HG02623 (cell line): ENCODE measurements around the gene NKIRAS2.
A peak's percentile ranks its signal among the peaks of the same experiment; 100 is the strongest.
"Not testable (repeated sequence)": the region's sequence is repeated elsewhere in the genome, so short reads cannot be mapped to it uniquely, and the experiment has no call there.

ENCODE experiments used
- ATAC-seq: cut with Tn5 transposase; IDR thresholded peaks from one replicate; pipeline ENCODE4 v1.9.1; 2021; ENCODE audit warnings: moderate library complexity; ENCODE audit not compliant: unreplicated experiment

NKIRAS2 gene

DNA sequence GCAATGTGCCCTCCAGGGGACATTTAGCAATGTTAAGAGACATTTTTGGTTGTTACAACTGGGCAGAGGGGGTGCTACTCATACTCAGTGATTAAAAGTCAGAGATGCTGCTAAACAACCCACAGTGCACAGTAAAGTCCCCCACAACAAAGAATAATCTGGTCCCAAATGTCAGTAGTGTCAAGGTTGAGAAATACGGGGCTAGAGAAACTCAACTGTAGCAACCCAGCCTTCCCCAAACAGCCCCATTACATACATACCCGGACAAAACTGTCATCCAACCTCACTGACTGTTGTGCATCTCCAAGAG, 23.1 kb upstream of the NKIRAS2 start:
- no peak for ATAC-seq

DNA sequence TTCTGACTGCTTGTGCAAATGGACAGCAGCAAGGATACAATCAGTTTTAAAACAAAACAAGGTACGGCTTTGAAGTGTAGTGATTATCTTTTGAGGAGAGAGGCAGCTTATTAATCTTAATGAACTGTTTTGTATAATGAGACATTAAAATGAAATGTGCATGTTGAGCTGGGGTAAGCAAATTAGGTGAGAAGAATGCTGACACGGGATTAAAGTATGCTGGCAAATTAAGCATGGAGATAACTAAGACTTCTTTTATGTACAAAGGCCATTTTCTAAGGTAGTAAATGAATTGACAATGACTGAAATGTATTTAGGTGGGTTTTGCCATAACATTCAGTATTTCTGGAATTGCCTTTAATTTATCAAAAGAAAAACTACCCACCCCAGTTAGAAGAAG, 21.4 kb upstream of the NKIRAS2 start:
- no peak for ATAC-seq

DNA sequence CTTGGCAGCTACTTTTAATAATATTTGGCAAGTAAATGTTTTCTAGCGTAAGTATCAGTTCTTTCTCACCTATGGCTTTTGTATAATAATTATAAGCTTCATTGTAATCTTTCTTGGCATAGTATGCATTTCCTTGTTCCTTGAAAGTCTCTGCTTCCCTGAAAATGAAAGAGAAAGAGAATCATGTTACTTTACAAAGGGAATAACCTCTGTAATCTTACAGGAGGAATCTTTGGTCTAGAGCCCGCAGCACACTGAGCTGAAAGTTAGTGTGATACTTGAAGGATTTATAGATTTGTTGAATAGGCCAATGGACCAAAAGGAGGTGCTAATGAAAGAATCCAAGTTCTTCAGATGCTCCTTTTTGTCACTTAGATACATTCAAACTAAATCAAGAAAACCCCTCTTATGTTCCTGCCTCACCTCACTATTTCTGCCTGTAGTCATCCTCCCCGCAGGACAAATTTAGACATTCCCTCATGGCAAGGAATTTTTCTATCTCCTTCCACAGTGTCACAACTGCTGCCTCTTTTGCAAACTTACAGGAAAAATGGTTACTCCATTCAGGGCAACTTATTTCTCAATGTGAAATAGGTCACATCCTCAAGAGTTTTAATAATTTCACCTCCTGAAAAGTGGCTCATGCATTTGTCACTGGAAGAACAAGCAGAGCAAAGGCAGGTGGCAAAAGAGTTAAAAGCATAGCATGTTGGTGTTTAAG, 19.3 kb upstream of the NKIRAS2 start:
- ATAC-seq = no peak

DNA sequence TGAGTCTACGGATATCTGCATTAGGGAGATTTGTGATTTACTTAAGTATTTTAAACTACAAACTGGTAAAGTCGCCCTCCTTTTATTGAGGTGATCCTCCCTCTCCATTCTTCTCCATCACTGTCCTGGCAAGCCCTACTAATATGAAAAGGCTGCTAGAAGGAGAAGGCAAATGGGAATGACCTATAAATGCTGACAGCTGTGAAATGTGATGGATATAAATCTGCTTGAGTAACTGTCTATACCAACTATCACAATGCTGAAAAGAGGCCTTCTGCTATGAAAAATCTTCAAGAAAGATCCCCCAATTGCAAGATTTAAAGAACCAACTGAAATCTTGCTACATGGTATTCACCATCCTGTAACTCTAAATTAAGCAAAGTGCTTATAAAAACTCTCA, 18.2 kb upstream of the NKIRAS2 start:
- ATAC-seq = no peak

DNA sequence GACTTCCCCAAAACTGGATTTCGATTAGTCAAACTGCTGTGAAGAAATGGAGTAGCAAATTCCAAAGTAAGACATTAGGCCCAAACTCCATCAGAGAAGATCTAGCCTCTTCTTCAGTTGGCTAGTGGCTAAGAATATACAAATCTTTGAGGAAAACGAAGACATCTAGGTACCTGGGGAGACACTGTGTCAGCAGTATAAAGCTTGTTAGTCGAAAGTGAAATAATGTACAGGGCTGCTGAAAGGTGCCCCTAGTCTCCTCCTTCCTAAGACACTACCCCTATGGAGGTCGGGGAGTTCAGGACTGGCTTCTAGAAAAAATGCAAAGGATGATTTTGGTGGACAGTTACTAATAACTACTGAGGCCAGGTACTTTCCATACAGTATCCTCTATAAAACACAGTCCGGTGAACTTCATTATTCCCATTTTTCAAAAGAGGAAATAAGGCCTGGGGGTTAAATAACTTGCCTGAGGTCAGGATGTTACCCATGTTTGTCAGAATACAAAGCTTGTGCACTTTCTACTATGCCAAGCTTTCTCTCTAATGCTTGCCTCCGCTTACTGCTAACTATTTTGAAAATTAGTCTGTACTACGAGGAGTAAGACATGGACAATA, 17.6 kb upstream of the NKIRAS2 start:
- no peak for ATAC-seq

DNA sequence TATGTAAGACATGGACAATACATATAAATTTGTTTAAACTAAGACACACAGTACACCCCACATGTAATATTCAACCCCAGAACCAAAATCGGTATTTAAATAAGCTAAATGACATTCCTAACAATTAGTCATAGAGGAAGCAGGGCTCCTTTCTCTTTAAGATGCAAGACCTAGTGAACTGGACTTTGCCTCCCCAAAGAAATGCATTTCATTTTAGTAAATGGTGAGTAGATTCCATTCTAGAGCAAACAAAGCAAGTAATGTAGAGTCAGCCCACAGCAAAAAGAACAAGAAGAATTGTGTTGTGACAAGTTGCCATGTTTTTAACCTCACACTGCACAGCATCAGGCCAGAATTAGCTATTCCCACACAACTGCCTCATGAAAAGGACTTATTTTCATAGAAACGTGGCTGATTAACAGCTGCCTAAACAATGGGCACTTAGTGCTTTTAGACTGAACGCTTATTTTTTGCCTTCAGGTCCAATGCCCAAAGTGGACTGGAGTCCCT, 17.0 kb upstream of the NKIRAS2 start:
- no peak for ATAC-seq

DNA sequence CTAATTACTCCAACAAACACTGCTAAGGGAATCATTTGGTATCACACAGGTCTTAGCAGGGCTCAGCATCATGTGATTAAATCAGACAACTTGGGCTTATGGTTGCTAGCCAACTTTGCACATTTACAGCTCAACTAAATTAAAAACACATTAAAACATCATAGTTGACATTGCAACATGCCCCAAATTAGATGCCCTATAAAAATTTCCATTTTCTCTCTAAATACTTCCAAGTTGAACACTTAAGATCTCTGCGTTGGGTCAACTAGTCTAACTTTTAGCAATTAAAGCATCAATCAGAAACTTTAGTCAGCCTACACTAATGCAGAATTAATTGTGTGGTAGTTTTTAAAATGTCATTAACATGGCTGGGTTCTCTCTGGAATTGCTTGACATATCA, 14.7 kb upstream of the NKIRAS2 start:
- no peak for ATAC-seq

DNA sequence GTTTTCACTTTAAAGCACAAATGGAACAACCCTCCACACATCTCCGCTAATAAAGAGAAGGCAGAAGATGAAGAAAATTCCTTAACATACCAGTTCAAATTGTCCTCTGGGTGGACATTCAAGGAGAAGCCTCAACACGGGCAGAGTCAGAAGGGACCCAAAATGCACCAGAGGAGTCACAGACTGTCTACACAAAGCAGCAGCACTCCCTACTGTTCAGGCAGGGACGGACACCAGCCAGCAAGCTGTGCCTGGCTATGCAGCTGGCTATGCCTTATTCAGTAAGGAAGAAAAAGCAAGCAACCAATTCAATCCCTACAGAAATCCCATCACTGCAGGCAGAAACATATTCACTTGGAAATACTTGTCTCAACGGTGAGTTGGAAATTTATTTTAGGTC, 10.7 kb upstream of the NKIRAS2 start:
- ATAC-seq = no peak

DNA sequence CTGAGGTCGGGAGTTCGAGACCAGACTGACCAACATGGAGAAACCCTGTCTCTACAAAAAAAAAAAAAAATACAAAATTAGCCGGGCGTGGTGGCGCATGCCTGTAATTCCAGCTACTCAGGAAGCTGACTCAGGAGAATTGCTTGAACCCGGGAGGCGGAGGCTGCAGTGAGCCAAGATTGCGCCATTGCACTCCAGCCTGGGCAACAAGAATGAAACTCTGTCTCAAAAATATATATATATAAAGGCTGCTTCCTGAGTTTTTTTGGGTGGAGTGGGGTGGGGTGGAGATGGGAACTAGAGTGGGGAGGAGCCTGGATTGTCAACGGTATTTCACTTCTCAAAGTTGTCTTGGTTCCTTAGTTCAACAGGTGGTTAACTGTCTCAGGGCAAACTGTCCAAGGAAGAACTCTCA, 9.6 kb upstream of the NKIRAS2 start:
- ATAC-seq = not testable (repeated sequence)

DNA sequence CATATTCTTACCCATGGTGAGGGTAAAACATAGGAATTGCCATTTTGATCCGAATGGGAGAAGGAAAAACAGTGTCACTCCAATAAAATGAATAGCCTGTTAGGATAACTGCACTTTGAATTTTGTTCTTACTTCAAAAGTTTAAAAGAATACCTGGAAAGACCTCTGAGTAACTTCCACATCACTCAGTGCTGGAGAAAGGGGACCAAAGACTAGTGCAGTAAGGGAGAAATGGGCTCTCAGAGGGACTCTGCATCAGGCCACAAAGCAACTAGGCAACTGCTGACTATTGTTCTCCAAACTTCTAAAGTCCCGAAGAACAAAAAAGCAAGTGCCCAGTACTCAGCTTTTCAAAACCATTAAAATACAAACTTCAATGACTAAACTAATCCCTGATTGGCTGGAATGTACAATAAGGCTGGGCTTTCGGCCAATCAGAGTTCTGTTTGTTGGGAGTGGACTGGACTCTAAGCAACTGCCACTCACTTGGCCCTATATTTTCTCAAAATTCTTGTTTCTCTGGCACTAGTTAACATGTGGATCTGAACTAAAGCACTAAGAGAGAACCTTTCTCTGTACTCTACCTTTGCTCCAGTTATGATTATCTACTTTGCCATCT, 8.9 kb upstream of the NKIRAS2 start:
- ATAC-seq = no peak

DNA sequence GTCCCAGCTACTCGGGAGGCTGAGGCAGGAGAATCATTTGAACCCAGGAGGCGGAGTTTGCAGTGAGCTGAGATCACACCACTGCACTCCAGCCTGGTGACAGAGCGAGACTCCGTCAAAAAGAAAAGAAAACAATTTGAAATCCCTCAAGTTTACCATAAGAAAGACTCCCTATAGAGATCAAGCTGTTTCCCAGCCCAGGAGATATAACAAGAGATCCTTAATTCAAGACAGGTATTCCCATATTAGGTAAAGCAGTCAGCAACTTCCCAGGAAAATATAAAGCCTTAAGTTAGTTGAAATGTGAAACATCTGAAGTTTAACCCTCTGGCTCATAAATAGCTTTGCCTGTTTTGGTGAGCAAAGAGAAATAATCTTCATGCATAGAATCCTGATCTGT, 7.5 kb upstream of the NKIRAS2 start:
- not testable (repeated sequence) for ATAC-seq

DNA sequence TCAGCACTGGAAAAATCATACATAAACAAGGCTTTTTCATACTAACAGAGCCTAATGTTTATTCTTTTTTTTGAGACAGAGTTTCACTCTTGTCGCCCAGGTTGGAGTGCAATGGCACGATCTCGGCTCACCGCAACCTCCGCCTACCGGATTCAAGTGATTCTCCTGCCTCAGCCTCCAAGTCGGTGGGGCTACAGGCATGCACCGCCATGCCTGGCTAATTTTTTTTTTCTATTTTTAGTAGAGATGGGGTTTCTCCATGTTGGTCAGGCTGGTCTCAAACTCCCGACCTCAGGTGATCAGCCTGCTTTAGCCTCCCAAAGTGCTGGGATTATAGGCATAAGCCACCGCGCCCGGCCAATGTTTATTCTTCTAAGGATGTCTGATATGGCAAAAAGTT, 6.2 kb upstream of the NKIRAS2 start:
- ATAC-seq = not testable (repeated sequence)

DNA sequence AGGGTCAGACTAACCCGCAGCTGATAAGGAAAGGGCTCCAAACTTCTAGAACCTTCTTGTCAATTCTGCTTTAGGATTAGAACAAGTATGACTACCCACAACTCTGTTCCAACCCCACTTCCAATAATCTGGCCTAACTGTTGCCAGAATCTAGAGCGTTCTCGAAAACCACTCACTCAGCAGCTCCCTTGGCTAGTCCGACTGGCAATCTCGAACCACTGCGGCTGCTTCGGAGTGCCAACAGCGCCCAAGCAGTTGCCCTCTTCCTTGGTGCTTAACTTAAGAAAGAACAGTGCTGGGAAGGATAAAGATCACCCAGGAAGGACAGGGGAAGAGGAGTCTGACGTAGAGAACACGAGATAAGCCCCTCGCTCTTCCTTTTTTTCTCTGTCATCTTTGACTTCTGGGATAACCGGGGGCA, 3.5 kb upstream of the NKIRAS2 start:
- ATAC-seq = no peak

DNA sequence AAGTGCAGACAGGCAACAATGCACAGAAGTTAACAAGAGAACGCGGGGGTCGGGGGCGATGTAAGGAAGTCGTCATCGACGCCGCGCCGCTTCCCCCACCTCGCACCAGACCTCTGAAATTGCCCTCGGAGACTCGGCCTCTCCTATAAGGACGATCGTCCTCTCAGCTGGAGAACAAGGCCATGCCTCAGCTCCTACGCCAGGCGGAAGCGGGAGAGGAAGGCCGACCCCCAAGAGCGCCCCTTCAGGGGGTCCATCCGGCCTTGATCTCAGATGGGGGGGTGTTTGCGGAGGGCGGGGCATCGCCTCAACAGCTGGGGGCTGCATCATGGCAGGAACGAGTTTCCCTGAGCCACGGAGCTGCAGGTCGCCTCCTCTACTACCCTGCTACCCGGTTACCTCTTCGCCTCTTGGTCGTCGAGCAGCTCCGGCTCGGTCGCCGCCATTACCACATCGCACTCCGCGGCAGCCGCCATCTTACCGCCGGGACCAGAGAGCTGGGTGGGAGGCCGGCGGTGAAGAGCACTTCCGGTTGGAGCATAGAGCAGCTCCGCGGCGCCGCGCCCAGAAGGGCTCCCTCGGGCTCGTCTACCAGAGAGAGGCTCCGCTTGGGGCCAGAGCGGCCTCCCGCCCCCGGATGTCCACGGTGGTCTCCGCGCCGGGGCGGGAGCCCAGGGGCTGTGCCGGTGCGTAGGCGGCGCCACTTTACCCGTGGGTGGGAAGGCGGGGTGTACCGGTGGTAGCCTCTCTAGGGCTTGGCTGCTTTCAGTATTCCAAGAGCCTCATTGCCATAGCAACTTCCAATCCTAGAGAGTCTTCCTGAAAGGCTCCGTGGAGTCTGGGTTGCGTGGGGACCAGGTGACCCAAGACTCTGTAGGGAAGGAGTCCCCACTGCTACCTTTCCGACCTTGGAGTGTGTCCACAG, 2.7 kb upstream of the NKIRAS2 start, which contains the start of gene DNAJC7:
TSS of gene DNAJC7 (minus strand) at position 499 of the 925 bp plus-strand sequence. CDS start at position 476, 23 bp downstream.
- peak; percentile 84 for ATAC-seq

DNA sequence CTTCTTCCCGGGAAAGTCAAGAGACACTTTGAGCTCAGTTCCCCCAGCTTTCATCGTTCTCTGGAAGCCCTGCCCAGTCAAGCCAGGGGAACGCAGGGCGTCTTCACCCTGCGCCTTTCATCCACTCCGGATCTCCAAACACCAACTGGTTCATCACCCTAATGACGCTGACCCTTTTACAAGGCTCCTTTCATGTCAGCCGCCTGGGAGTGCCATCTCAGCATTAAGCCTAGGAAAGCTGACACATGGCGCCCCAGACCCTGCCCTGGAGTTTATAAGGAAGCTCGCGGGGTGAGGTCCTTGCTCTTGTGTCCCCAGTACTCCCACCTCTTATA, 2.1 kb upstream of the NKIRAS2 start:
- no peak for ATAC-seq

DNA sequence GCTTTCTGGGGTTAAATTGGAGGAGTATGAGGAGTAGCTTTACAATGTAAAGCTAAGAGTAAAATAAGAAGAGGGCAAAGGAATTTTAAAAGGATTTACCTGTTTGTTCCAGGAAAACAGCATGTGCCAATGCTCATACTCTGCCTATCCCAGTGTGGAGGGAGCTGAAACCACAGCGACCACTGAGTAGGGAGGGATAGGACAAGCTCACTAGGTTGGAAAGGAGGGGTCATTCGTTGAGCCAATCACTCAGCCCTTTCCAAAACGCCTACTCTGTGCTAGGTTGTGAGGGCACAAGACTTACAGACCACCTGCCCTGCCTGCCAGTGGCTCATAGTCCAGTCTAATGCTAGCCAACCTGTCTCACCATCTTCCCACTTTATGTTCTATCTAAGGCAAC, 1.6 kb upstream of the NKIRAS2 start:
- no peak for ATAC-seq

DNA sequence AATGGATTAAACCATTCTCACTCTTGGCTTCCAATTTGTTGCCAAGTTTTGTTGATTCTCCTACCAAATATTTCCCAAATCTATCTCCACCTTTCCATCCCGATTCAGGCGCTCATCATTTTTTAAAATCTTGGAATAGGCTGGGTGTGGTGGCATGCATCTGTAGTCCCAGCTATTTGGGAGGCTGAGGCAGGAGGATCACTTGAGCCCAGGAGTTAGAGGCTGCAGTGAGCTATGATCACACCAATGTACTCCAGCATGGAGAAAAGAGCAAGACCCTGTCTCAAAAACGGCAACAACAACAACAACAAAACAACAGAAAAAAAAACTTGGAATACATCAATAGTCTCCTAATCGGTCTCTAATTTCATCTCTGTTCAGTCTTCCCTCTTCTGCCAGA, 902 bp upstream of the NKIRAS2 start:
- ATAC-seq = no peak

DNA sequence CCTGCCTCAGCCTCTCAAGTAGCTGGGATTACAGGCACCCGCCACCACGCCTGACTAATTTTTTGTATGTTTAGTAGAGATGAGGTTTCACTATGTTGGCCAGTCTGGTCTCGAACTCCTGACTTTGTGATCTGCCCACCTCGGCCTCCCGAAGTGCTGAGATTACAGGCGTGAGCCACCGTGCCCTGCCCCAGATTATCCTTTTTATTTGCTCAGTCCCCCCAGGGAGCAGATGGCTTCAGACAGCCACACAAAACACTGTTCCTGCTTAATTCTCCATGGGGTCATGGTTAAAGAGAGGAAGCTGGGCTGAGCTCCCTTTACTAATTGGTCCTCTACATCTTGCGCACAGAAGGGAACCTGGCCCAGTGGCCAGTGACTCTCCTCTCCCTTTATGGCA, 955 bp downstream of the NKIRAS2 start:
- ATAC-seq = not testable (repeated sequence)

DNA sequence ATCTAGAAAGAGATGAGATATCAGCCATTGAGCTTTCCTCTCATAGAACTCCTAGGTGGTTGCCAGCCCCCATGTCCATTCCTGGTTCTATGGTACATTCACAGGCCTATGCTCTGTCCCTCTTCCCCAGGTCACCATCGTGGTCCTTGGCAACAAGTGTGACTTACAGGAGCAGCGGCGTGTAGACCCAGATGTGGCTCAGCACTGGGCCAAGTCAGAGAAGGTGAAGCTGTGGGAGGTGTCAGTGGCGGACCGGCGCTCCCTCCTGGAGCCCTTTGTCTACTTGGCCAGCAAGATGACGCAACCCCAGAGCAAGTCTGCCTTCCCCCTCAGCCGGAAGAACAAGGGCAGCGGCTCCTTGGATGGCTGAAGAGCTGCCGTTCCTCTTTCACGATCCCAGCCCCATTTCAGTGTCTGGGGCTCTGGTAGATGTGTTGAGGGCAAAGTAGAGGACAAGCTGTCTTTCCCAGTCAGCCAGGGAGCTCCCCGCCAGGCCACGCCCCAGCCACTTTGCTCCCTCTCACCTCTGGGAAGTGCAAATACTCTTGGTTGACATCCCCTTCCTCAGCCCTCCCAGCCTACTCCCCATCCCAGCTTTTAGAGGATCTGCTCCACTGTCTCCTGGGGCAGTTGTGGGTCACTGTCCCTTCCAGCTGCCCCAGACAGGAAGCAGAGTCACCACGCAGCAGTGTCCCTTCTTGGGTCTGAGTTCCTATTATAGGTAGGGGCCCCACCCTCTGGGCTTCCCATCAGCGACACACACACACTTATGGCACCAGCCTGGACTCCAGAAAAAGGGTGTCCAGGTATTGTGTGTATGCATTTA, 3.8 kb downstream of the NKIRAS2 start:
- no peak for ATAC-seq

DNA sequence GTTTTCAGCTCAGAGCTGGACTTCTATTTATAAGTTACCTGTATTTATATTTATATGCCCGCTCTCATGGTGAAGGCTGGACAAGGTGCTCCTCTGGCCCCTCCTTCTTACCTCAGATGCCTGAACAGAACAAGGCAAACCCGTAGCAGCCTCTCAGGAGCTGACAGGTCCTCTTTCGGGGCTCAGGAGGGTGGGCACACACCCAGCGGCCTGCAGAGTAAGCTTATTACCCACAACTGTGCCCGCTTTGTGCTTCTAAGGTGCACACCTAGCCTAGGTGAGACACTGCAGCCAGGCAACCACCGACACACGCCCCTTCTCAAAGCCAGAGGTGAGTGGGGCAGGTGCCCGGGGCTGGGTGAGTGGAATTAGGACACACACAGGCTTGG, 5.3 kb downstream of the NKIRAS2 start:
- ATAC-seq = no peak
